ENCODE measurements around the gene INTU. TPM values are rescaled to one million over a fixed set of nuclear protein-coding genes. Genes with fewer than 3 reads are reported as not detected.

INTU gene
- polyA plus RNA-seq, 2 of the 4 experiments (the other 2 are of a cell fraction), result 1.8 to 4.7 TPM

DNA sequence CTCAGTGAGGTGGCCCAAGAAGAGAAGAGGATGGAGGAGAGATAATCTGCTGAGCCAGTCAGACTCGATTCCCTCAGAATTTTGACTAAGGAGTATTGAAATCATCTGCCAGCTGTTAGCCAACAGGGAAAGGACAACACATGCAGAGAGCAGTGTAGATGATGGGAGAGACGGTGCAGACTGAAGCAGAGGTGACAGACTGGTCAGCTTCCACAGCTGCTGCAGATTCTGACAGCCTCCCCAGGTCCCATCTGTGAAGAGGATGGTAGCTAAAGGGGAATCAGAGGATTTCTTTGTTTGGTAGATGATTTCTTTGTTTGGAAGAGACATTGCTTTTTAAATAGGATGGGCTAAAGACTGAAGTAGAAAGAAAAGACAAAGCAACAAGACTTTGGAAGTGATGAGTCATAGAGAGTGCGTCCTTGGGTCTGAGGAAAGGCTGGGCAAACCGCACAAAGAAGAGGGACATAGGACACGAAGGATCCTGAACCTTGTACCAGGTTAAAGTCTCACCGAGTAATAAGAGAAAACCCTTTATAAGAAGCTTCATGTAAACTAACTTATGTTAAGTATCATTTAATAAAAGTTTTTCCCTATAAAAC lies 27.6 kb downstream of the INTU start:
- FAIRE-seq (no peak), ATAC-seq (no peak), DNase-seq (ENCODE audit: low read depth in 1 of 2, low spot score in 1 of 2) (no peak)
- H3K27ac ChIP-seq, result no peak overlapping the region
- H3K4me1 ChIP-seq, result no peaks in the 10 kb centered on the region
- ChIA-PET POLR2A (no interaction called here), CTCF (no interaction called here)
- no peaks in the 10 kb centered on the region for H3K9me3 ChIP-seq
- 70% methylated on average over 6 of the region's 6 CpGs for WGBS (ENCODE audit: missing lambda C conversion rate)
- TF ChIP-seq MAZ (IDR thresholded peaks at IDR 0.05; ENCODE audit: borderline replicate concordance, low read depth, low read length) (no peak), FOSL2 (IDR thresholded peaks at IDR 0.05) (no peak), FOSL2 (CRISPR knock-in tag; IDR thresholded peaks at IDR 0.05) (peak; percentile 36; the same call in 1 of the 2 replicates), SREBF2 (IDR thresholded peaks at IDR 0.05) (no peak)
- no peak overlapping the region for H3K4me2 ChIP-seq
- H3K4me3 ChIP-seq, result no peak overlapping the region

DNA sequence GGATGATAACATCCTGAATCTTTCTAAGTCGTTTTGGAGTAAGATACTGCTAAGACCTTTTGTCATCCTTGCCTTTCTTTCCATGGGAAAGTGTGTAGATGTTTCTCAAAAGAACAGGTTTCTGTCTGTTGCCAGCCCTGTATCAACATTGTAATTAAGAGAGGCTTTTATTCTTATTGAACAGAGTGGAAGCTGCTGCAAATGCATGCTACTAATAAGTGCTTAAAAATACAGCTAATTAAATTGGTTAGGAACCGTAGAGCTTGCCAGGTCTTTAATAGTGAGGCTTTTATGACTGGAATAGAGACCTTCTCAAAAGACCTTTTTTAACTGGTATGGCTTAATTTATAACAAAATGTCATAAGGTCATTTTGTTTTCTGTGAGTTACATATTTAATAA lies 34.4 kb downstream of the INTU start:
- Histone ChIP-seq H3K4me2 (no peak overlapping the region), H3K9me3 (no peaks in the 10 kb centered on the region), H3K4me1 (0 out of 3 replicates have a peak, but pooled peaks cover 9% of the 10 kb centered on the region), H3K4me3 (no peak overlapping the region), H3K27ac (no peak overlapping the region)
- TF ChIP-seq, protein P1, sequence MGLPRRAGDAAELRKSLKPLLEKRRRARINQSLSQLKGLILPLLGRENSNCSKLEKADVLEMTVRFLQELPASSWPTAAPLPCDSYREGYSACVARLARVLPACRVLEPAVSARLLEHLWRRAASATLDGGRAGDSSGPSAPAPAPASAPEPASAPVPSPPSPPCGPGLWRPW (IDR thresholded peaks at IDR 0.05), result no peak
- no peak for TF ChIP-seq POLR2AphosphoS2 (conservative IDR thresholded peaks at IDR 0.05; ENCODE audit: low read length)
- TF ChIP-seq RCOR1 (IDR thresholded peaks at IDR 0.05; ENCODE audit: low read depth, low read length), result no peak
- TF ChIP-seq, protein P2, sequence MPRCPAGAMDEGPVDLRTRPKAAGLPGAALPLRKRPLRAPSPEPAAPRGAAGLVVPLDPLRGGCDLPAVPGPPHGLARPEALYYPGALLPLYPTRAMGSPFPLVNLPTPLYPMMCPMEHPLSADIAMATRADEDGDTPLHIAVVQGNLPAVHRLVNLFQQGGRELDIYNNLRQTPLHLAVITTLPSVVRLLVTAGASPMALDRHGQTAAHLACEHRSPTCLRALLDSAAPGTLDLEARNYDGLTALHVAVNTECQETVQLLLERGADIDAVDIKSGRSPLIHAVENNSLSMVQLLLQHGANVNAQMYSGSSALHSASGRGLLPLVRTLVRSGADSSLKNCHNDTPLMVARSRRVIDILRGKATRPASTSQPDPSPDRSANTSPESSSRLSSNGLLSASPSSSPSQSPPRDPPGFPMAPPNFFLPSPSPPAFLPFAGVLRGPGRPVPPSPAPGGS (IDR thresholded peaks at IDR 0.05), result no peak
- TF ChIP-seq HOXB5 (CRISPR knock-in tag; IDR thresholded peaks at IDR 0.05), result no peak
- TF ChIP-seq KDM1A (IDR thresholded peaks at IDR 0.05; ENCODE audit: low read depth), result no peak
- no peak for TF ChIP-seq CHD4 (IDR thresholded peaks at IDR 0.05; ENCODE audit: borderline replicate concordance)
- no peak for TF ChIP-seq JUN (IDR thresholded peaks at IDR 0.05)
- TF ChIP-seq HDAC2 (IDR thresholded peaks at IDR 0.05), result no peak
- no peak for TF ChIP-seq HOXA7 (CRISPR knock-in tag; IDR thresholded peaks at IDR 0.05)
- TF ChIP-seq CHD2 (IDR thresholded peaks at IDR 0.05; ENCODE audit: low read length, partially characterized antibody), result no peak
- TF ChIP-seq MYC (IDR thresholded peaks at IDR 0.05; ENCODE audit: borderline replicate concordance, low read length), result no peak
- TF ChIP-seq TP53 (CRISPR knock-in tag; IDR thresholded peaks at IDR 0.05), result no peak
- TF ChIP-seq, protein P3, sequence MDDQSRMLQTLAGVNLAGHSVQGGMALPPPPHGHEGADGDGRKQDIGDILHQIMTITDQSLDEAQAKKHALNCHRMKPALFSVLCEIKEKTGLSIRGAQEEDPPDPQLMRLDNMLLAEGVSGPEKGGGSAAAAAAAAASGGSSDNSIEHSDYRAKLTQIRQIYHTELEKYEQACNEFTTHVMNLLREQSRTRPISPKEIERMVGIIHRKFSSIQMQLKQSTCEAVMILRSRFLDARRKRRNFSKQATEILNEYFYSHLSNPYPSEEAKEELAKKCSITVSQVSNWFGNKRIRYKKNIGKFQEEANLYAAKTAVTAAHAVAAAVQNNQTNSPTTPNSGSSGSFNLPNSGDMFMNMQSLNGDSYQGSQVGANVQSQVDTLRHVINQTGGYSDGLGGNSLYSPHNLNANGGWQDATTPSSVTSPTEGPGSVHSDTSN (IDR thresholded peaks at IDR 0.05), result no peak
- no peak for TF ChIP-seq NR3C1 (IDR thresholded peaks at IDR 0.05)
- no peak for TF ChIP-seq CBX2 (IDR thresholded peaks at IDR 0.05; ENCODE audit: borderline replicate concordance, low read depth)
- TF ChIP-seq, protein P4, sequence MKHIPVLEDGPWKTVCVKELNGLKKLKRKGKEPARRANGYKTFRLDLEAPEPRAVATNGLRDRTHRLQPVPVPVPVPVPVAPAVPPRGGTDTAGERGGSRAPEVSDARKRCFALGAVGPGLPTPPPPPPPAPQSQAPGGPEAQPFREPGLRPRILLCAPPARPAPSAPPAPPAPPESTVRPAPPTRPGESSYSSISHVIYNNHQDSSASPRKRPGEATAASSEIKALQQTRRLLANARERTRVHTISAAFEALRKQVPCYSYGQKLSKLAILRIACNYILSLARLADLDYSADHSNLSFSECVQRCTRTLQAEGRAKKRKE (CRISPR knock-in tag; IDR thresholded peaks at IDR 0.05; ENCODE audit: low read depth), result no peak
- TF ChIP-seq, protein P5, sequence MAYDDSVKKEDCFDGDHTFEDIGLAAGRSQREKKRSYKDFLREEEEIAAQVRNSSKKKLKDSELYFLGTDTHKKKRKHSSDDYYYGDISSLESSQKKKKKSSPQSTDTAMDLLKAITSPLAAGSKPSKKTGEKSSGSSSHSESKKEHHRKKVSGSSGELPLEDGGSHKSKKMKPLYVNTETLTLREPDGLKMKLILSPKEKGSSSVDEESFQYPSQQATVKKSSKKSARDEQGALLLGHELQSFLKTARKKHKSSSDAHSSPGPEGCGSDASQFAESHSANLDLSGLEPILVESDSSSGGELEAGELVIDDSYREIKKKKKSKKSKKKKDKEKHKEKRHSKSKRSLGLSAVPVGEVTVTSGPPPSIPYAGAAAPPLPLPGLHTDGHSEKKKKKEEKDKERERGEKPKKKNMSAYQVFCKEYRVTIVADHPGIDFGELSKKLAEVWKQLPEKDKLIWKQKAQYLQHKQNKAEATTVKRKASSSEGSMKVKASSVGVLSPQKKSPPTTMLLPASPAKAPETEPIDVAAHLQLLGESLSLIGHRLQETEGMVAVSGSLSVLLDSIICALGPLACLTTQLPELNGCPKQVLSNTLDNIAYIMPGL (CRISPR knock-in tag; IDR thresholded peaks at IDR 0.05; ENCODE audit: borderline replicate concordance), result no peak
- FAIRE-seq (no peak), DNase-seq (ENCODE audit: low read depth in 1 of 2, low spot score in 1 of 2) (no peak), ATAC-seq (no peak)
- ChIA-PET CTCF (no interaction called here), POLR2A (no interaction called here)
- 83% methylated on average over 2 of the region's 2 CpGs for WGBS (ENCODE audit: missing lambda C conversion rate)
